Astrocyte (in vitro differentiated cells and primary cell): ENCODE measurements around the gene CEP131.

ENCODE experiments used
- EZH2 ChIP-seq: IDR thresholded peaks from 2 replicates; pipeline ENCODE4 v1.6.1; 2012; ENCODE audit warnings: mild to moderate bottlenecking, low read length, inconsistent platforms; ENCODE audit not compliant: insufficient read depth
- TF ChIP-seq, protein P1 (sequence below): IDR thresholded peaks from 2 replicates; pipeline ENCODE4 v1.5.1; 2011; ENCODE audit warnings: low read depth, mild to moderate bottlenecking, inconsistent platforms, low read length, moderate library complexity; ENCODE audit not compliant: insufficient read depth

GRCh38 chr17:81170727-81171494, 51.9 kb downstream of the CEP131 start:
- TF ChIP-seq, protein P1, sequence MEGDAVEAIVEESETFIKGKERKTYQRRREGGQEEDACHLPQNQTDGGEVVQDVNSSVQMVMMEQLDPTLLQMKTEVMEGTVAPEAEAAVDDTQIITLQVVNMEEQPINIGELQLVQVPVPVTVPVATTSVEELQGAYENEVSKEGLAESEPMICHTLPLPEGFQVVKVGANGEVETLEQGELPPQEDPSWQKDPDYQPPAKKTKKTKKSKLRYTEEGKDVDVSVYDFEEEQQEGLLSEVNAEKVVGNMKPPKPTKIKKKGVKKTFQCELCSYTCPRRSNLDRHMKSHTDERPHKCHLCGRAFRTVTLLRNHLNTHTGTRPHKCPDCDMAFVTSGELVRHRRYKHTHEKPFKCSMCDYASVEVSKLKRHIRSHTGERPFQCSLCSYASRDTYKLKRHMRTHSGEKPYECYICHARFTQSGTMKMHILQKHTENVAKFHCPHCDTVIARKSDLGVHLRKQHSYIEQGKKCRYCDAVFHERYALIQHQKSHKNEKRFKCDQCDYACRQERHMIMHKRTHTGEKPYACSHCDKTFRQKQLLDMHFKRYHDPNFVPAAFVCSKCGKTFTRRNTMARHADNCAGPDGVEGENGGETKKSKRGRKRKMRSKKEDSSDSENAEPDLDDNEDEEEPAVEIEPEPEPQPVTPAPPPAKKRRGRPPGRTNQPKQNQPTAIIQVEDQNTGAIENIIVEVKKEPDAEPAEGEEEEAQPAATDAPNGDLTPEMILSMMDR, result no peak
- TF ChIP-seq EZH2, result no peak
